GDM1 (cell line): ENCODE results near the gene DGKQ.

ENCODE experiments used
- DNase-seq: peaks from one replicate; lab custom pipeline; 2025; lab: John Stamatoyannopoulos, UW

Gene DGKQ

DNA sequence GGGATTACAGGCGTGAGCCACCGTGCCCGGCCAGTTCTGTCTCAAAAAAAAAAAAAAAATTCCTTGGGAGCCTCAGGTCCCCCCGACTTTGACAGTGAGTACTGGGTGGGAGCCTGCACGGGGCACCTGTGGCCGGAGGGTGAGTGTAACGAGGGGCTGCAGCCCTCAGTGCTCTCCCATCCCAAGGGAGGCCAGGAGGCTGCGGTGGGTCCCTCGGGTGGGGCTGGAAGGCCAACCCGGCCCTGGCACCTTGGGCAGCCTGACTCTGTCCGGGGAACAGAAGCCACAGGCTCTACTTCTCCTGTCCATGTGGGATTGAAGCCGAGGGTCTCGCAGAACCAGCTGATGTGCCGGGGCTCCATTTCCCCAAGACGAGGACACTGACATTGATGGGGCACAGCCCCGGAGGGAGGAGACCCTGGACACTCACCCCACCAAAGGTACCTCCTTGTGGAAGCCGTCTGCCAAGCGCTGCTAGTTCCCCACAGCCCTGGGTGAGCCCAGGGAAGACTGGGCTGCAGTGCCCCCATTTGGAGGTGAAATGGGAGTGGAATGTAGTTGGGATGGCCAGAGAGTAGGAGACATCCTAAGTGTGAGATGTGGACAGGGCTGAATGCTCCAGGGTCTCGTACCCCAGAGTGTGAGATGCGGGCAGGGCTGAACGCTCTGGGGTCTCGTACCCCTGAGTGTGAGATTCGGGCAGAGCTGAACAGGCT, 22.1 kb upstream of the DGKQ start:
- no peak for DNase-seq

DNA sequence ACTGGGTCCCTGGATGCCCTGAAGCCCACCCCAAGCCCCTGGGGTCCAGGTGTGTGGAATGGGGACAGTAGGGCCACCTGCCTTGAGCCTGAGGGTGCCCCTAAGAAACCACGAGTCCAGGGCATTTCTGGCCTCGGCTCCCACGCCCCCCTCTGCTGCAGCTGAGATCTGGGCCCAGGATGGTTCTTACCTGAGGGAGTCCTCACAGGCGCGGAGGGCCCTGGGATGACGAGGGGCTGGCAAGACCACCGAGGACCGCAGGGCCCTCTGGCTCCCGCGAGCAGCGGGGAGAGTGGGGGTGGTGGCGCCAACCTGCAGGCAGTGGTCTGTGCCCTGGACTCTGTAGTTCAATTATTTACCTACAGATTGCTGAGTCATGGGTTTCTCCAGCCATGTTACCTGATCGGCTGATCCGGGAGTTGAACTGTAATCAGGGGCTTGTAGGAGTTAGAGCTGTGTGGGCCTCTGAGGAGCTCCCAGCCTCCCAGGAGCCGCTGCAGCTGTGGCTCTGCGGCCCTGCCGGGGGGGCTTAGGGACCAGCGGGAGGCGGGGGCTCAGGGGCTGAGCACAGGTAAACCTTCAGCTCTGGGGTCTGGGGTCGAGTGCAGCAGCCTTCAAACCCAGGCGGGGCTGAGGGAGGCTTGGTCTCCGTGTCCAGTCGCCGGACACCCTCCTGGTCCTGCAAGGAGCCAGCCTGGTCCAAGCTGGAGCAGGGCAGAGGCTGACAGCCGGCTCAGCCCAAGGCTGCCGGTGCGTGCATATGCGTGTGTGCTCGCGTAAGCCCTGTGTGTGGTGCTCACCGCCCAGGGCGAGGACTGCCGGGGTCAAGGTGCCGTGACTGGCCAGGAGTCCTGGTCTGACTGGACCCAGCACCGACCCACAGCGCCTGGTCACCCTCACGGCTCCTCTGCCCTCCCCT, 20.0 kb upstream of the DGKQ start, which contains the start of gene SLC26A1:
SLC26A1 (minus strand) TSS at position 294 of the 919 bp plus-strand sequence. CDS start 1,701 bp downstream, outside the sequence.
- no peak for DNase-seq

GRCh38 chr4:992297-993110, 19.1 kb upstream of the DGKQ start:
- no peak for DNase-seq

GRCh38 chr4:991451-992296, 18.3 kb upstream of the DGKQ start:
- DNase-seq = no peak

DNA sequence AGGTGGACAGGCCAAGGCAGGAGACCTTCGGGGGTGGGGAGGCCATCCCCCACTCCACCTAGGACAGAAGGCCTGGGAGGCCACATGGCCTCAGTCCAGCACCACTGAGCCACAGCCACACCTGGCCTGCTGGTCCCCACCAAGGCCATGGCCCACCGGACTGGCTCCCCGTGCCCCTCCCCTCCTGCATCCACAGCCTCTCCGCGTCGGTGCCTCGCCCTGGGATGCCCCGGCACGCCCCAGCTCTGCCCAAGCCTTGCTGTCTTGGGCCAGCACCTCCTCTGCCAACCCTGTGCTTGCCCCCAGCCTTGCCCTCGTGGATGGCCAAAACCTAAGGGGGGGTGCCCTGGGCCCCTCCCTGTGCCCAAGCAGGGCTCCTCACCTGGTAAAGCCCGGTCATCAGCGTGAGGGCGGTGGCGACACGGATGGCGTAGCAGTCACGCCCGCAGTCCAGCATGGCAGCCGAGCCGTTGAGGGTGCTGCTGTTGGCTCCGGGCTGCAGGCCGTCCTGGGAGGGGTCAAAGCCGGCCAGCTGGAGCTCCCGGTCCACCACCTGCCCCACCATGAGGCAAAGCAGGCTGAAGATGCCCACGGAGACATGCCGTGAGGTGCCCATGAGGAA, 17.5 kb upstream of the DGKQ start:
- DNase-seq = no peak

DNA sequence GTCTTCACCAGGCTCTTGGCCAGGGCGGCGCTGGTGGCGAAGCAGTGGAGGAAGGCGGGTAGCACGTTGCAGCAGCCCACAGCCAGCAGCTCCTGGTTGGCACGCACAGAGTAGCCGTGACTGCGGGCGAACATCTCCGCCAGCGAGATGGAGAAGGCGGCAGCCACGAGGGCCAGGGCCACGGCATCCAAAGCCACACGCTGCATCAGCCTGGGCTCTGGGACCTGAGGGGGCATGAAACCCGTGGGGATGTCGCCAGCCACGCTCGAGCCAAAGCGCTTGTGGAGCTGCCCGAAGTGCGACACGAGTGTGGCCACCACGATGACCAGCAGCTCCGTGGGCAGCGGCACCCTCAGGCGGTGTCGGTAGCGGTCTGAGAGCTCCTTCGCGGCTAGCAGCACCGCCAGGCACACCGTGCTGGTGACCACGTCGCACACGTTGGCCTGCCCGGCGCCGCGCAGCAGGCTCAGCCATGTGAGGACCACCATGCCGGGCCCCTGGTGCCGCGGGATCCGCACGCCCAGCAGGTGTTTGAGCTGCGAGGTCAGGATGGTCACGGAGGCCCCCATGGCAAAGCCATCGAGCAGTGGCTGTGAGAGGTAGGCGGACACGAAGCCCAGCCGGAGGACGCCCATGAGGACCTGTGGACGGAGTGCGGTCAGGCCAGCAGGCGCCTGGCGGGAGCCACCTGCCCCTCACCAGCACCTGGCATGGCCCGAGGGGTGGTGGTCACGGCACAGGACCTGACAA, 16.5 kb upstream of the DGKQ start:
- no peak for DNase-seq

GRCh38 chr4:988726-989721, 15.7 kb upstream of the DGKQ start:
- DNase-seq = no peak

- no peak for DNase-seq
These were observed 14.5 kb upstream of the DGKQ start for GRCh38 chr4:987624-988513.

GRCh38 chr4:986879-987623, 13.7 kb upstream of the DGKQ start, which contains the start of gene IDUA:
Gene IDUA (plus strand): TSS chr4:987044. CDS start chr4:987085, 41 bp downstream.
- peak; percentile 80 for DNase-seq

DNA sequence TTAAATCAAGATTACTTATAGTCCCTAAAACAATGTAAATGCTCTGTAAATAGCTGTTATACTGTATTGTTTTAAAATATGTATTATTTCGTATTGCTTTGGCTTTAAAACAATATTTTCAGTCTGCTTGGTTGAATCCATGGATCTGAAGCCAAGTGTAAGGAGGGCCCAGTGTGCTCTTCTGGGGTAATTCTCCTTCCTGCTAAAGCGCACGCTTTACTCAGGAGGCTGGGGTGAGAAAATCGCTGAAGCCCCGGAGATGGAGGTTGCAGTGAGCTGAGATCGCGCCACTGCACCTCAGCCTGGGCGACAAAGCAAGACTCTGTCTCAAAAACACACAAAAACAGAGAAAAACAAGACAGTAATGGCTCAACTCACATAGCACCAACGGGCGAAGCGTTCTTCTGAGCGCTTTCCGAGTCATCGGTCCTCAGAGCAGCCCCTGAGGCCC, 13.1 kb upstream of the DGKQ start:
- DNase-seq = no peak

DNA sequence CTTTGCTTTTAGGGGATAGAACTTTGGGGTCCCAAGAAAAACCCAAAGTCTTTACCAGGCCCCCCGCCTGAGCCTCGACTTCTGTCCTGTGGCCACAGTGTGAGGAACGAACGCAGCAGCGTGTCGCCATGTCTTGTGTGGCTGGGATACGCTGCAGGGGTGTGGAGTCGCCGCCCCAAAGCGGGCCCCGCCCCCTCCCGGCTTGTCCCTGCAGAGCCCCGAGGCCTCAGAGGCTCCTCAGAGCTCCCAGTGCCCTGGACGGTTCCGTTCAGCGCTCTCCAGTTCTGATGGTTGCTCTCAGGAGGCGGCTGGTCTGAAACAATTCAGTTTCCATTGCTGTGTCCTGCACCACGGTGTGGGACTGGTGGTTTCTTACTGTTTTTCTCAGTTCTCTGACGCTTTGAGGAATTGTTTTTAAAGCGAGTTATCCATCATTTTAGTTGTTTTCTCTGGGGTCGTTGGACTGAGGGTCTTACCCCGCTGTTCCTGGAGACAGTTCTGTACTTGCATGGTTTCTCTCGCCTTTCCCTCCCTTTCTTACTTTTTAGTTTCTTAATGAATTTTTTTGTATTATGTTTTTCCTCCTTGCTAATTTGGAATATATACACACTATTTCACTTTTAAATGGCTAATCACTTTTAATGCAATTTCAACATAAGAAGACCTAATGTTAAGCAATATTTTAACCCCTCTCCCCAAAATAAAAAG, 11.9 kb upstream of the DGKQ start:
- DNase-seq = no peak

DNA sequence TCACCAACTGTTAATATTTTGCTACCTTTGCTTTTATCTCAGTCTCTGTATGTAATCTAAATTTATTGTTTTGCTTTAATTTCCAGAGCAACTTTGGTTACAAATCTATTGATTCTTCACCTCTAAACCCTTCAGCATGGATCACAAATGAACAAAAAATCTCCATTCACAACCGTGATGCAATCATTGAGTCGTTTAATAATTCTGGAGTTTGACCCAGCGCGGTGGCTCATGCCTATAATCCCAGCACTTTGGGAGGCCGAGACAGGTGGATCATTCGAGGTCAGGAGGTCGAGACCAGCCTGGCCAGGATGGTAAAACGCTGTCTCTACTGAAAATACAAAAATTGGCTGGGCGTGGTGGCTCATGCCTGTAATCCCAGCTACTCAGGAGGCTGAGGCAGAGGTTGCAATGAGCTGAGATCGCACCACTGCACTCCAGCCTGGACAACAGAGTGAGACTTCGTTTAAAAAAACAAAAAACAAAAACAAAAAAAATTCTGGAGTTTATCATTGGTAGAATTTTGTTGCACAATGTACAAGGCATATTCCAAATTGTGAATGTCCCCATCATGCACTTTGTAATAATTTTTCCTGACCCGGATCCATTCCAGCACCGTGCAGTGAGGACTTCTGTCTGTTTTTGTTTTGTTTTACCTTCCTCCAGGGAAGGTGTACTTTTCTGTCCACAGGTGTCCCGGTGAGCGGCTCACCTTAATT, 11.1 kb upstream of the DGKQ start:
- DNase-seq = no peak

GRCh38 chr4:982814-983213, 9.4 kb upstream of the DGKQ start:
- no peak for DNase-seq

GRCh38 chr4:982291-982690, 8.9 kb upstream of the DGKQ start:
- DNase-seq = no peak

DNA sequence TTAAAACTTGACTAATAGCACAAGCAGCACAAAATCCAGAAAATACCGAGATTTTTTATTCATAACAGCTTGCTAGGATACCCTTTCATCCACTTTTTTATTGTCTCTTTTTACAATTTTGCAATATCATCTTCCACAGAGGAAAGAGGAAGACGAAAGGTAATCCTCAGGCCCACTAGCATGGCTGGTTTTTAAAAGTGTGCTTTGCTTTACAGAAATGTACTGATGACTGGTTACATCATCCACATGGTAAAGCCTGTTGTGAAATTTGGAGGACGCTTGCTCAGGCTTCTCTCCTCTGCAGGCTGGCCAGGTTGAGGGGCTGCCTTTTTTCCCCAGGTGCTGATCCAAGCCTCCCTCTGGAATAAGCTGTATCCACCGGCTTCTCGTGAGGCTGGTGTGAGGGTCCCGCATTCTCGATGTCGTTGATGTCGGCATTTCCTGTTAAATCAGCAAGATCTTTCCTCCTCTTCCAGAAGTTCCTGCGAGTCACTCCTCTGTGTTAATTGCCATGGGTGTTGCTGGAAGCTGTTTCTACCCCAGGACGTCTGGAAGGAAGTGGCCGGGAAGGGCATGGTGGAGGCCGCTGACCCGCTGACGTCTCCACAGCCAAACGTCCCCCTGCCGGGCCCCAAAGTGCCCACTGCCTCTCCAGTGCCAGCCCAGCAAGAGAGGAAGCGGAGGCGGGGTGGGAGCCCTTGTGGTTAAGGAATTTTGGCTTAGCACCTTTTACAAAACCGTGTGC, 5.8 kb upstream of the DGKQ start:
- no peak for DNase-seq
